PC-3 (cell line): ENCODE data around the gene SPRY4. TPM values are rescaled to one million over a fixed set of nuclear protein-coding genes. Genes with fewer than 3 reads are reported as not detected.

Experiments
- ATAC-seq: fragments of 200-7000 bp; cut with Tn5 transposase; 2 replicates; pipeline ENCODE4 v1.9.1; 2020; ENCODE audit warnings: mild to moderate bottlenecking, moderate library complexity
- BruUV-seq: library from RNA; stranded (reverse); fragments of 400-500 nt; replicated peaks from 2 replicates; lab custom pipeline; 2021; lab: Mats Ljungman, UMichigan
- CTCF ChIA-PET: fragments of 300-600 bp; sonication (Branson Sonifier 250); formaldehyde crosslinking; loops from one replicate; lab custom pipeline; 2022; ENCODE audit warnings: antibody characterized with exemption; lab: Charles Lee
- POLR2A ChIA-PET: fragments of 300-600 bp; sonication (Branson Sonifier 250); formaldehyde crosslinking; loops from one replicate; lab custom pipeline; 2022; ENCODE audit warnings: antibody characterized with exemption; ENCODE audit not compliant: unreplicated experiment; lab: Charles Lee
- DNase-seq: peaks from one replicate; pipeline ENCODE4 v3.0.0-alpha.2; 2015
- H2AFZ ChIP-seq: fragments of 300-600 bp; sonication (generic); 2 replicates; pipeline ENCODE4 v1.6.0; 2016; ENCODE audit warnings: antibody characterized with exemption, low read length
- H3F3A ChIP-seq: fragments of 300-600 bp; sonication (generic); one replicate; pipeline ENCODE4 v1.6.0; 2017; ENCODE audit warnings: antibody characterized with exemption, low read length, control low read depth, mild to moderate bottlenecking; ENCODE audit not compliant: unreplicated experiment
- H3K27ac ChIP-seq: fragments of 300-600 bp; sonication (generic); 2 replicates; pipeline ENCODE4 v1.5.1; 2016; ENCODE audit warnings: mild to moderate bottlenecking, low read length
- H3K27me3 ChIP-seq: fragments of 300-600 bp; sonication (generic); 2 replicates; pipeline ENCODE4 v1.6.1; 2016; ENCODE audit warnings: low read length, mixed read lengths
- H3K36me3 ChIP-seq: fragments of 300-600 bp; sonication (generic); 2 replicates; pipeline ENCODE4 v1.6.1; 2016; ENCODE audit warnings: low read depth, mixed run types, low read length, mixed read lengths
- H3K4me1 ChIP-seq: fragments of 300-600 bp; sonication (generic); 2 replicates; pipeline ENCODE4 v1.5.1; 2016; ENCODE audit warnings: low read length; ENCODE audit not compliant: insufficient read depth
- H3K4me2 ChIP-seq: fragments of 300-600 bp; sonication (generic); 2 replicates; pipeline ENCODE4 v1.6.0; 2016; ENCODE audit warnings: low read length
- H3K4me3 ChIP-seq: fragments of 300-600 bp; sonication (generic); 2 replicates; pipeline ENCODE4 v1.5.1; 2016; ENCODE audit warnings: mild to moderate bottlenecking, low read length, mixed read lengths
- H3K79me2 ChIP-seq: fragments of 300-600 bp; sonication (generic); 2 replicates; pipeline ENCODE4 v1.6.1; 2017; ENCODE audit warnings: low read length, mixed read lengths
- H3K9ac ChIP-seq: fragments of 300-600 bp; sonication (generic); 2 replicates; pipeline ENCODE4 v1.6.0; 2016; ENCODE audit warnings: mild to moderate bottlenecking, low read length
- H3K9me2 ChIP-seq: fragments of 300-600 bp; sonication (generic); replicated peaks from 2 replicates; pipeline ENCODE4 v1.6.1; 2016; ENCODE audit warnings: mixed run types, low read length, mixed read lengths
- H3K9me3 ChIP-seq: fragments of 300-600 bp; sonication (generic); 2 replicates; pipeline ENCODE4 v1.6.1; 2016; ENCODE audit warnings: low read length, mixed read lengths
- H4K20me1 ChIP-seq: fragments of 300-600 bp; sonication (generic); 2 replicates; pipeline ENCODE4 v1.6.1; 2016; ENCODE audit warnings: low read length, mixed read lengths
- CTCF ChIP-seq: fragments of 300-600 bp; sonication (generic); conservative IDR thresholded peaks from 2 replicates; pipeline ENCODE4 v1.5.1; 2017; ENCODE audit warnings: antibody characterized with exemption, low read depth, mild to moderate bottlenecking, low read length
- EZH2 ChIP-seq: fragments of 300-600 bp; sonication (generic); IDR thresholded peaks from one replicate; pipeline ENCODE4 v1.6.1; 2017; ENCODE audit warnings: antibody characterized with exemption, mild to moderate bottlenecking, low read length; ENCODE audit not compliant: unreplicated experiment
- EZH2phosphoT487 ChIP-seq: fragments of 300-600 bp; sonication (generic); IDR thresholded peaks from 2 replicates; pipeline ENCODE4 v1.6.1; 2018; ENCODE audit warnings: mild to moderate bottlenecking, antibody characterized with exemption, low read length, borderline replicate concordance
- intact Hi-C: fragments of 100-400 bp; cut with micrococcal nuclease; formaldehyde crosslinking; loops from 2 replicates; pipeline ENCODE4 v1.9.0; 2023
- total RNA-seq: library from RNA; depleted of rRNA; stranded (reverse); fragments of >200 nt; gene quantifications from 2 replicates; pipeline ENCODE4 v1.2.3, GENCODE V29; 2014

The SPRY4 gene
- total RNA-seq, 1 experiment from 2014 or later, result 38.4 TPM

- TF ChIP-seq EZH2phosphoT487 (no peak), EZH2 (no peak), CTCF (no peak)
- Histone ChIP-seq H3K79me2 (peaks cover 100% of the 10 kb centered on the region), H3K27me3 (no peaks in the 10 kb centered on the region), H3K9me3 (no peaks in the 10 kb centered on the region), H3K9ac (no peak overlapping the region), H3K4me2 (no peak overlapping the region), H2AFZ (no peak overlapping the region), H4K20me1 (peaks cover 80% of the 10 kb centered on the region), H3K9me2 (no peaks in the 10 kb centered on the region), H3K36me3 (peaks cover 26% of the 10 kb centered on the region), H3K4me1 (peaks cover 22% of the 10 kb centered on the region), H3K27ac (no peak overlapping the region), H3K4me3 (no peak overlapping the region), H3F3A (no peaks in the 10 kb centered on the region)
- ATAC-seq, result no peak
- BruUV-seq, result no TSS peak
- POLR2A ChIA-PET, result no interaction called here
- CTCF ChIA-PET, result no interaction called here
- intact Hi-C loops, result no loop called here
- DNase-seq, result no peak
These were observed 7.6 kb downstream of the SPRY4 start for GRCh38 chr5:142317173-142317572.

GRCh38 chr5:142316681-142317080 is 8.1 kb downstream of the SPRY4 start:
- Histone ChIP-seq H3K9me2 (no peaks in the 10 kb centered on the region), H3K4me3 (no peak overlapping the region), H3F3A (no peaks in the 10 kb centered on the region), H2AFZ (no peak overlapping the region), H3K9me3 (no peaks in the 10 kb centered on the region), H3K9ac (no peak overlapping the region), H3K4me2 (no peak overlapping the region), H3K4me1 (peaks cover 19% of the 10 kb centered on the region), H3K27me3 (no peaks in the 10 kb centered on the region), H4K20me1 (peaks cover 81% of the 10 kb centered on the region), H3K79me2 (peaks cover 100% of the 10 kb centered on the region), H3K27ac (no peak overlapping the region), H3K36me3 (peaks cover 31% of the 10 kb centered on the region)
- ChIA-PET CTCF (no interaction called here), POLR2A (no interaction called here)
- ATAC-seq (no peak), DNase-seq (no peak)
- TF ChIP-seq CTCF, result no peak
- no peak for TF ChIP-seq EZH2
- no peak for TF ChIP-seq EZH2phosphoT487
- intact Hi-C loops, result no loop called here
- BruUV-seq, result no TSS peak

GRCh38 chr5:142316051-142316450 is 8.8 kb downstream of the SPRY4 start:
- ATAC-seq (no peak), DNase-seq (no peak)
- Histone ChIP-seq H4K20me1 (peaks cover 81% of the 10 kb centered on the region), H2AFZ (no peak overlapping the region), H3F3A (no peaks in the 10 kb centered on the region), H3K27me3 (no peaks in the 10 kb centered on the region), H3K4me3 (no peak overlapping the region), H3K9me2 (no peaks in the 10 kb centered on the region), H3K9ac (no peak overlapping the region), H3K79me2 (peaks cover 99% of the 10 kb centered on the region), H3K36me3 (peaks cover 37% of the 10 kb centered on the region), H3K27ac (no peak overlapping the region), H3K4me1 (peaks cover 13% of the 10 kb centered on the region), H3K4me2 (no peak overlapping the region), H3K9me3 (no peaks in the 10 kb centered on the region)
- no TSS peak for BruUV-seq
- ChIA-PET CTCF (no interaction called here), POLR2A (interaction anchor here (0.6 kb wide), 1 partner anchor 8 kb away, joined by 3 read pairs; no protein-coding TSS in a partner anchor)
- no peak for TF ChIP-seq EZH2phosphoT487
- no peak for TF ChIP-seq EZH2
- no peak for TF ChIP-seq CTCF
- intact Hi-C loops, result no loop called here
